ENCODE data around the gene SAMD14. TPM values are rescaled to one million over a fixed set of nuclear protein-coding genes. Genes with fewer than 3 reads are reported as not detected.

The SAMD14 gene
- total RNA-seq, 1 experiment from 2014 or later, result not detected

DNA sequence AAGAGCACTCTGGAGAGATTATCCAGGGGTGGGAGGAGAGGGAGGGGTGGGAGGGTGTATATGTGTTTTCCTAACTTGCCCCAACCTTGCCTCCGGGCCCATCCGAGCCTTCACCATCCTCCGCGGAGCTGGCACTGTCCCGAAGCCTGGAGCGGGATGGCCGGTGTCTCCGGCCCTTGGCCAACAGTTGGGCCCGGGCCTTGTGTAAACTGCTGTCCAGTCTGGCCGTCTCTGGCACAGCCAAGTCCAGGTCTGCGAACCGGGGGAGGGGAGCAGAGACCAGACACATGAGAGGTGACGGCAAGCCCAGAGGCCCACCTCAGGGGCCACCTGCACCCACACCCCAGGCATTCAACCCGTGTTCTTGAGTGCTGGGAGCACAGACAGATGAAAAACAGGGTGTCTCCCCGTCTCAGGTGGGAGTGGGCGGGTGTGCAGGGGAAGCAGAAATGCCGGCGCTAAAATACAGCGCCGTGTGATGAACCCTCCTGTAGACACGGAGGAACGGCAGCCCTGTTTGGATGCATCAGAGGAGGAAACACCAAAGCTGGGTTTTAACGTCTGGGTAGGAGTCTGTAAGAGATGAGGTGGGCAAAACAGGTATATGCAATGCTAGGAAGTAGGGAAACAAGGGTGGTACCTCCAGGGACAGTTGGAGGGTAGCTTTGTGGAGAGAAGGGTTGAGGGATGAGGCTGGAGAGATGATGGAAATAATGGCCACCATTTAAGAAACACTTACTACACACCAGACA is 11.7 kb downstream of the SAMD14 start:
- peaks cover 8% of the 10 kb centered on the region for H3K36me3 Mint-ChIP-seq (ENCODE audit: insufficient read depth, unreplicated experiment)
- H3K27ac Mint-ChIP-seq (ENCODE audit: unreplicated experiment), result no peak overlapping the region
- H3K27me3 Mint-ChIP-seq (ENCODE audit: unreplicated experiment), result peaks cover 90% of the 10 kb centered on the region
- DNase-seq, result no peak
- H3K9me3 Mint-ChIP-seq (ENCODE audit: low read depth, unreplicated experiment), result no peaks in the 10 kb centered on the region
- CTCF ChIA-PET, result interaction anchor here (1.1 to 1.8 kb wide), 2 partner anchors 24 kb away, joined by 4 to 9 read pairs; no protein-coding TSS in a partner anchor
- TF ChIP-seq, protein P1, sequence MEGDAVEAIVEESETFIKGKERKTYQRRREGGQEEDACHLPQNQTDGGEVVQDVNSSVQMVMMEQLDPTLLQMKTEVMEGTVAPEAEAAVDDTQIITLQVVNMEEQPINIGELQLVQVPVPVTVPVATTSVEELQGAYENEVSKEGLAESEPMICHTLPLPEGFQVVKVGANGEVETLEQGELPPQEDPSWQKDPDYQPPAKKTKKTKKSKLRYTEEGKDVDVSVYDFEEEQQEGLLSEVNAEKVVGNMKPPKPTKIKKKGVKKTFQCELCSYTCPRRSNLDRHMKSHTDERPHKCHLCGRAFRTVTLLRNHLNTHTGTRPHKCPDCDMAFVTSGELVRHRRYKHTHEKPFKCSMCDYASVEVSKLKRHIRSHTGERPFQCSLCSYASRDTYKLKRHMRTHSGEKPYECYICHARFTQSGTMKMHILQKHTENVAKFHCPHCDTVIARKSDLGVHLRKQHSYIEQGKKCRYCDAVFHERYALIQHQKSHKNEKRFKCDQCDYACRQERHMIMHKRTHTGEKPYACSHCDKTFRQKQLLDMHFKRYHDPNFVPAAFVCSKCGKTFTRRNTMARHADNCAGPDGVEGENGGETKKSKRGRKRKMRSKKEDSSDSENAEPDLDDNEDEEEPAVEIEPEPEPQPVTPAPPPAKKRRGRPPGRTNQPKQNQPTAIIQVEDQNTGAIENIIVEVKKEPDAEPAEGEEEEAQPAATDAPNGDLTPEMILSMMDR (IDR thresholded peaks at IDR 0.05; ENCODE audit: unreplicated experiment), result no peak
- intact Hi-C loops (cut with micrococcal nuclease; ENCODE audit: unreplicated experiment), result loop anchor here (5.0 kb wide), 1 partner anchor 44 kb away; no protein-coding TSS in a partner anchor
- H3K4me3 Mint-ChIP-seq (ENCODE audit: low read depth, unreplicated experiment), result no peak overlapping the region
- no peaks in the 10 kb centered on the region for H3K4me1 Mint-ChIP-seq (ENCODE audit: low read depth, unreplicated experiment)
- no TSS peak for BruUV-seq (replicated peaks)

DNA sequence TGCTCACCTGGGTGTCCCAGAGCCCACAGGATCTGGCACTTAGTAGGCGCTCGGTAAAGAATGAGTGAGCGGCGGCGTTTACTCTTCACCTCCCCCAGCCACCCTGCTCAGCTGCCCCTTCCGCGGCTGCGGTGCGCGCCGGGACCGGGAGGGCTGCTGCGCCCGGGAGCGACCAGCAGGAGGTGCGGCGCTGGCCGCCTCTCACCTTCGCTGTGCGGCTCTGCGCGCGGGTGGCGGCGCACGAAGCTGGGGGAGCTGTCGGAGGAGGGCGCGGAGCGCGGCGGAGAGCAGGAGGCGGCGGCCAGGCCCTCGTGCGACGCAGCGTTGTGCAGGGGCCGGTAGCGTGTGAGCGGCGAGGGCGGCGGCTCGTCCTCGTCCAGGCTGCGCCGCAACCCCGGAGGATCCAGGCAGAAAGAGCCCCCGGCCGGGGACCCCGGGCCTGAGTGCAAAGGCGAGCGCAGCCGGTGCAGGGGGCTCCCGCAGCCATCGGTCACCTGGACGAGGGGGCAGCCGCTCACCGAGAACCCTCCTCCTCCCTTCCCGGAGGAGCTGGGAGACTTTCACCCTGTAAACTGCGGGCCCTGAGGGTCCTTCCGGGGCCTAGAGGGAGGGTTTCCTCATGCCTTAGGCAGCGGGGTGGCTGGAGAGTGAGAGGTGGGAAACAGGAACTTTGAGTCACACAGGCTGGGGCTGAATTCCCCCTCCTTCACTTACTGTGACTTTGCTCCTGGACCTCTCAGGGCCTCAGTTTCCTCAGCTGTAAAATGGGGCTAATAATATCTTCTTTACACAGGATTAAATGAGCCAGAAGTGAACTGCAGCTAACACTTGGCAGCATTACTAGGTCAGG is 12.5 kb downstream of the SAMD14 start:
- Mint-ChIP-seq H3K9me3 (ENCODE audit: low read depth, unreplicated experiment) (no peaks in the 10 kb centered on the region), H3K27me3 (ENCODE audit: unreplicated experiment) (peaks cover 82% of the 10 kb centered on the region), H3K36me3 (ENCODE audit: insufficient read depth, unreplicated experiment) (peaks cover 8% of the 10 kb centered on the region), H3K4me1 (ENCODE audit: low read depth, unreplicated experiment) (no peaks in the 10 kb centered on the region), H3K4me3 (ENCODE audit: low read depth, unreplicated experiment) (peak overlapping the region; percentile 45), H3K27ac (ENCODE audit: unreplicated experiment) (no peak overlapping the region)
- CTCF ChIA-PET, result interaction anchor here (0.5 to 1.8 kb wide), 13 partner anchors 13 to 721 kb away, joined by 3 to 9 read pairs (median 4); partner anchors contain the start of gene SAMD14
- peak; percentile 89 for DNase-seq
- TF ChIP-seq, protein P1 (IDR thresholded peaks at IDR 0.05; ENCODE audit: unreplicated experiment), result peak; percentile 87
- no TSS peak for BruUV-seq (replicated peaks)
- intact Hi-C loops (cut with micrococcal nuclease; ENCODE audit: unreplicated experiment), result loop anchor here (5.0 kb wide), 1 partner anchor 45 kb away; no protein-coding TSS in a partner anchor

DNA sequence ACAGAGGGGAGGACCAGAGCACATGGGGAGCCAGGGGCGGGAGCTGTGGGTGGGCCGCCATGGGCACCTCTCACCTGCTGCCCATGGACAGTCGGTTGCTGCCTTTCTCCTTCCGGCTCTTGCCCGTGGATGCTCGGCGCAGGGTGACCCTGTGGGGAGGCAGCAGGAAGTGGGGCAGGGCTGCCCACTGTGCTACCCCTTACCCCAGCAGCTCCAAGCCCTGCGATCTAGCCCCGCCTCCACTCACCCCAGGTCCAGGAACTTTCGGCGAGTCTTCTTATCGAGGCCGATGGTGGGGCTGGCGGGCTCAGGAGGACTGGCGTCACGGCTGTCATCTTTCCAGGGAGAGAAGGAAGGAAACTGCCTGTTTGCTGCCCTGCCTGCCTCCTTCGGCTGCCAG is 14.2 kb downstream of the SAMD14 start:
- no TSS peak for BruUV-seq (replicated peaks)
- DNase-seq, result no peak
- Mint-ChIP-seq H3K4me3 (ENCODE audit: low read depth, unreplicated experiment) (no peak overlapping the region), H3K27me3 (ENCODE audit: unreplicated experiment) (peaks cover 65% of the 10 kb centered on the region), H3K4me1 (ENCODE audit: low read depth, unreplicated experiment) (no peaks in the 10 kb centered on the region), H3K27ac (ENCODE audit: unreplicated experiment) (no peak overlapping the region), H3K9me3 (ENCODE audit: low read depth, unreplicated experiment) (no peaks in the 10 kb centered on the region), H3K36me3 (ENCODE audit: insufficient read depth, unreplicated experiment) (peaks cover 13% of the 10 kb centered on the region)
- TF ChIP-seq, protein P1 (IDR thresholded peaks at IDR 0.05; ENCODE audit: unreplicated experiment), result no peak
- intact Hi-C loops (cut with micrococcal nuclease; ENCODE audit: unreplicated experiment), result loop anchor here (5.0 kb wide), 1 partner anchor 47 kb away; no protein-coding TSS in a partner anchor
- CTCF ChIA-PET, result interaction anchor here (1.4 to 1.5 kb wide), 2 partner anchors 28 to 36 kb away, joined by 3 to 6 read pairs; no protein-coding TSS in a partner anchor

DNA sequence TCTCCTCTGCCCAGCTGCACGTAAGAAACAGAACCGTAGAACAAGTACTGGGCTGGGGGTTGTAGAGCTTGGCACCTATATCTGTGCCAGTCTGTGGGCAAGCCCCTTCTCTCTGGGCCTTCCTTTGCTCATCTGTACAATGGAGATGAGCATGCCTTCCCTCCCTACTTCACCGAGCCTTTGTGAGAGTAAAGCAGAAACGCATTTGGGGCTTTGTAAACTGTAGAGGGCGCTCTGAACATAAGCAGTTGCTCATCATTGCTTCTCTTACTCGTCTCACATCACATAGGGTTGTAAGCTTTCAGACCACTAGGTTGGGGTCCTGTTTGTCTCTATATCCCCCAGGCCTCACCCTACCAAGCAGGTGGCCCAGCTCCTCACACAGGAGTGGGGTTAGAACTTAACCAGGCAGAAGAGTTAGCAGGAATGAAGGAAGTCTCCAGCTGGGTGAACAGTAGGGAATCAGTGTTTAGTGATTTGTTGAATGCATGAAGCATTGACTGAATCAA is 15.1 kb downstream of the SAMD14 start:
- Mint-ChIP-seq H3K36me3 (ENCODE audit: insufficient read depth, unreplicated experiment) (peaks cover 13% of the 10 kb centered on the region), H3K4me3 (ENCODE audit: low read depth, unreplicated experiment) (no peak overlapping the region), H3K27ac (ENCODE audit: unreplicated experiment) (no peak overlapping the region), H3K27me3 (ENCODE audit: unreplicated experiment) (peaks cover 57% of the 10 kb centered on the region), H3K9me3 (ENCODE audit: low read depth, unreplicated experiment) (no peaks in the 10 kb centered on the region), H3K4me1 (ENCODE audit: low read depth, unreplicated experiment) (no peaks in the 10 kb centered on the region)
- CTCF ChIA-PET, result interaction anchor here (0.6 to 1.7 kb wide), 8 partner anchors 9 to 63 kb away, joined by 3 to 9 read pairs (median 4); partner anchors contain the start of gene PDK2
- TF ChIP-seq, protein P1 (IDR thresholded peaks at IDR 0.05; ENCODE audit: unreplicated experiment), result peak; percentile 40
- BruUV-seq (replicated peaks), result no TSS peak
- intact Hi-C loops (cut with micrococcal nuclease; ENCODE audit: unreplicated experiment), result loop anchor here (5.0 kb wide), 1 partner anchor 47 kb away; no protein-coding TSS in a partner anchor
- peak; percentile 55 for DNase-seq
